GM21576 (cell line): ENCODE measurements around the gene LECT2.

Source experiments
- ATAC-seq: cut with Tn5 transposase; IDR thresholded peaks from one replicate; pipeline ENCODE4 v1.9.1; 2021; ENCODE audit warnings: mild to moderate bottlenecking, moderate library complexity; ENCODE audit not compliant: unreplicated experiment

The LECT2 gene

DNA sequence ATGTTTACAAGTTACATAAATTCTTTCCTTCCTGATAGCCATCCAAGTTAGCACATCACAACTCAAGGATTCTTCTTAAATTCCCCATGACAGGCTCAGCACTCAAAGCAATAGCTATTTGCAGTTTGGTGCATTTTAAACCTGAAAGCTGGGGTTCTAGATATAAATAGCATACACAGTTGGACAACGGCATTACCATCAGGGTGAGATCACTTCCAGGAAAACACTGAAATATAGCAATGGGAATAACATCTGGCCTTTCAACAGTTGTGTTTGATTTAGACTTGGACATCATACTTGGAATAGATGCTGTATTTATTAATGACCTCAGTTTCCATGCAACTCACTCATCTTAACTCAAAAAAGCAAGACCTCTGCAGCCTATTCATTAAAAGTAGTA lies 24.7 kb upstream of the LECT2 start:
- no peak for ATAC-seq

DNA sequence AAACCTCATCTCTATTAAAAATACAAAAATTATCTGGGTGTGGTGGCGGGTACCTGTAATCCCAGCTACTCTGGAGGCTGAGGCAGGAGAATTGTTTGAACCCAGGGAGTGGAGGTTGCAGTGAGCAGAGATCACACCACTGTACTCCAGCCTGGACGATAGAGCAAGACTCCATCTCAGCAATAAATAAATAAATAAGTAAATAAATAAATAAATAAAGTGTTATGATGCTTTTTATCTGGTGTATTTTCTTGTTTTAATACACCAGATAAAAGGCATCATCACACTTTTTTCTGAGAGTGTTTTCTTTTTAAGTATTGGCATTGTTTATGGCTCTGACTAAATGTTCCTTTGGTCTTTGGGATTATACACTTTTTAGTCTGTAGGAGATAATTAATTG lies 24.2 kb upstream of the LECT2 start:
- ATAC-seq = no peak

DNA sequence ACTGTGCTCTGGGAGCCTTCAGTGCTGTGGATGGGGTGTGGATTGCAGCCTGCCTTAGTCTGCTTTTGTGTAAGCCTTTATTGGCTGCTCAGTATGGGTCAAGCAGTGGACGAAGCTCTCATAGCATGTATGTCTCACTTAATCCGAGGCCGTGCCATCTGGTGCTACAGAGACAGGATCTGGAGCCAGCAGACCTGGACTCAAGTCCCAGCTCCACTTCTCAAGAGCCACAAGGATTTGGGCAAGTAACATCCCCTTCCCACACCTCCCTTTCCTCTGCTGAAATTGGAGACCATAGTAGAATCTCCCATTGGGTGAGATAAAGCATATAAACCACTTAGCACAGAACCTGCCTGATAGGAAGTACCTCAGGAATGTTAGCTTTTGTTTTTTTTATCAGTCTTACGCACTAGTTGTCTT lies 23.4 kb upstream of the LECT2 start:
- ATAC-seq = no peak

DNA sequence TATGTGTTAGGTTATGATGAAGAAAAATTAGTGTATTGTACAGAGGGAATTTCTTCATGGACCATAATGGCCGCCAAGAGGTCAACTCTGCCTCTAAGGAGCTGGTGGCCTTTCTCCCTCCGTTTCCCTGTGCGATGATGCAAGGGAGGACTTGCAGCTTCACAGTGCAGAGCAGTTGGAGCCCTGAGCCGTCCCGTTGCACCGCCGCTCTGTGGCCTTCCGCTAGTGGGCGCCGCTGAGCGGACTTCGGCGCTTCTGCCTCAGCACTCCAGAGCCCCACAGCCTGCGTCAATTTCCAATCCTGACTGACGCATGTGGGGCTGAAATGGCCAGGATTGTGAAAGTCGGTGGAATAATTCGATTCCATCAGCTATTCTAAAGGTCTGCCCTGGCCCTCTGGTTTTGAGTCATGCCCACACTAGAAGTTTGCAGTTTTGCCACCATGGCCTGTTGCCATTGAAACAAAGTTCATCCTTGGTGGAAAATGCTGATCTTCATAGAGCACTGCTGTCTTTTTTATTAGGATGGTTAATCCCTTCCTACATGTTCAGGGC lies 22.7 kb upstream of the LECT2 start:
- ATAC-seq = peak; percentile 80

DNA sequence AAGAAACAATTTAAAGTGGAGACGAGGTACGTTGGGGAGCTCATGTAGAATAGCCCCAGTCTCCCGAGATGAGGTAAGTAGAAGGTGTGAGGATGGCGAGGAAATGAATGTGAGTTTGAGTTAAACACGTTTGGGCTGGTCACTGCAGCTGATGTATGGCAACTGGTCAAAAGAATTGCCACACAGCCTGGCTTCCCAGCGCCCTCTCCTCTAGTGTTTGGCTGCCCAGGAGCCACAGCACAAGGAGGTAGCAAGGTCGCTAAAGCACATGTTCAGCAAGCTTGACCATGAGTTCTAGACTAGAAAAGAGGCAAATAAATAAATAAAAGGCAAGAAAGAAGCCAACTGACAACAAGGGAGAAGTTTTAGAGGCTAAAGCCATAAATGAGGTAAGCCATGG lies 21.4 kb upstream of the LECT2 start:
- no peak for ATAC-seq

DNA sequence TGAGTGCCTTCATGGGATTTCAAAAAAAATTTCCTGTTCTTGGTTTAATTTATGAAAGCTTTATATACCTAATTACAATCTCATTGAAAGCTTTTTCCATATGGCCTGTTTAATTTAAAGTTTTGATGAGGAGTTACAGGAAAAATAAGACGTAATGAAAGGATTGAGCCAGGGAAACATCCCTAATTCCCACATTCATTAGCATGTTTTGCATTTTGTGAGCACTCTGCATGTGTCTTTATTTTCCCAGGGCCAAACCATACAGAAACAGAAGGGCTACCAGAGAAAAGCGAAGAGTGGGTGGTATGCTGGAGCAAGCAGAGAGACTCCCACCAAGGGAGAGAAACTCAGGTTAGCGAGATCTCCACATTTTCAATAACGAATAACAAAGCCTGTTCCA lies 20.3 kb upstream of the LECT2 start:
- ATAC-seq = no peak

DNA sequence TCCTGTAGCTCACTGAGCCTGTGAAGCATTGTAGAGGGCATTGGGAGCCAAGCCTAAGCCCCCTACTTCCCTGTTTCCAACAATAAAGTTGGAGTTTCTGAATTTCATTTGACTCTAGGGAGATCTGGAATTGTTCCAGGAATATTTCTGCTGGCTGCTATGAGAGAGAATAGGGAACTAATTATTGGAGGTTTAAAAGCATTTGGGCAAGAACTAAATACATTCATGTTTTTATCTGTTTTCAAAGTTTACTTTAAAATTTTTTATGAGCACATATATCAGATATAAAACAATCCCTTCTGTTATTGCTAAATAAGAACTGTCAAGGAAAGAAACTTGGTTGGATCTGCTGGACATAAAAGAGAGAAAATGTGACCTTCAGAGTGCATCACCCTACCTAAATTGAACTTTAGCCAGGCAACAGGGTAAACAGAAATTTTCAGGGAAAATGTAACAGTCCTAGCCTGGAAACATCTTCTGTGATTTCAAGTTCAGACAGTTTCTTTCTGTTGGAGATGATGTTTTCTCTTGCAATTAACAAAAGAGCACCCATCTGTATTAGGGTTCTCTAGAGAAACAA lies 19.3 kb upstream of the LECT2 start:
- no peak for ATAC-seq

DNA sequence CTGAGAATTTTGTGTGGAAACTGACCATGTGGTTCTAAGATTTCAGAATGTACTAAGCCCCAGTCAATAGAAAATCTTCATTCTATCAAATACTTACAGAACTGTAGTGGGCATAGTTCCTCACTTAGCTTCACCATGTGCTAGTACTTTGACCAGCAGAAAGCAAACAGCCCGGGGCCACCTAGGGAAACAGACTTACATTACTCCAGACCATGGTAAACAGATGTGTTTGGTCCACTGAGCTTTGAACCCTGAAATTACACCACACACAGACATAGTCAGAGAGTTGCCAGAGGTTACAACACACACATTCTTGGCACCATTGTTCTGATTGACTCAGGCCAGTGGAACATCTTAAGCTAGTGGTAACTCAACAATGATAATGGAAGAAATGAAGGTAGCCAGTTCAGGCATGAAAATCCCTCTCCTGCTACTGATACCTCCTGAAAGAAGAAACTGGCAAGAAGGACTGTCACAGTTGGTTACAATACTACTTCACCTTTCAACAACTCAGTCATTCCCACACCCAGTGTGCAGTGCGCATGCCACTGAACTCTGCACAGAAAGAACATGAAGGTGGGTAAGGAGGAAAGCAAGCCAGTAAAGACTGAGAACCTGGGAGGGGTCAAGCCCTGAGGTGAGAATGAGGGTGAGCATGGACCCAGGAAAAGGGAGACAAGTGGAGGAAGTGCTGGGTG lies 18.7 kb upstream of the LECT2 start:
- no peak for ATAC-seq

DNA sequence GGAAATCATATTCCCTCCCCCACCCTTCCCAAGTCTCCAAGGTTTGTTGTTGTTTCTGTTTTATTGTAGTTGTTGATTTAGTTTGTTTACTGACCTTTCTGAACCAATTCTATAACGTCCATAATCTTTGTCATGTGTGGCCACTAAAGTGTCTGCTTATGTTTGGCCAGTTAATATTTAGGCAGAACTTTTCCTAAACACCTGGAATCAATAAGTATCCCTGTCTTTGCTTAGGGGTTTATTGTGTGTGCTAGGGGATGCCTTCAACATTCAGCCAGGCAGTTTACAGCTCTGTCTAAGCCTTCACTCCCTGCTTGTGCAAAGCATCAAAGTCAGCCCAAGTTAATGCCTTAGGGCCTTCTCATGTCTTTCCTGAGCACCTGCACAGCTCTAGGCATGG lies 16.9 kb upstream of the LECT2 start:
- ATAC-seq = no peak

DNA sequence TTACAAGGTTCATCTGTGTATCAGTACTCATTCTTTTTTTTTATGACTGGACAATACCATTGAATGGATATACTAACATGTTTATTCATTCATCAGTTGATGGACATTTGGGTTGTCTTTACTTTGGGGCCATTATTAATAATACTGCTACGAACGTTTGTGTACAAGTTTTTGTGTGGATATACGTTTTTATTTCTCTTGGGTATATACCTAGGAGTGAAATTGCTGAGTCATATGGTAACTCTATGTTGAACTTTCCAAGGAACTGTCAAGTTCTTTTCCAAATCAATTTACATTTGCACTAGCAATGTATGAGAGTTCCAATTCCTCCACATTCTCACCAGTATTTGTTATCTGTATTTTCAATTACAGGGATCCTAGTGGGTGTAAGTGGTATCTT lies 12.0 kb upstream of the LECT2 start:
- no peak for ATAC-seq

DNA sequence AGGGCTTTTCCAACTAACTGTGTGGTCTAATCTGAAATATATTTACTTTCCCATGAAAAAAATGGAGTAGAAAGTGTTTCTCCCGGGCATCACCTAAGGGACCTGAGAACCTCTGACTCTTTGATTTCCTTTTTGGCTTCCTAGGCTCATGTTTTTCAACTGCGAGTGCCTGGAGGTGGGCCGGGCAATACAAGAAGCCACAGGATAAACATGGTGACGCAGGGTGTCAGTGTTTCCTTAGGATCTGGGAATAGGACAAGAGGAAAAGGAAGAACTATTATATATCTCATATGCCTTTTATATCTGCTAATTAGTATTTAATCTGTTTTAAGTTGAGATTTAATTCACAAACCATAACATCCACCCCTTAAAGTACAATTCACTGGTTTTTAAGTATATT lies 11.4 kb upstream of the LECT2 start:
- ATAC-seq = no peak

DNA sequence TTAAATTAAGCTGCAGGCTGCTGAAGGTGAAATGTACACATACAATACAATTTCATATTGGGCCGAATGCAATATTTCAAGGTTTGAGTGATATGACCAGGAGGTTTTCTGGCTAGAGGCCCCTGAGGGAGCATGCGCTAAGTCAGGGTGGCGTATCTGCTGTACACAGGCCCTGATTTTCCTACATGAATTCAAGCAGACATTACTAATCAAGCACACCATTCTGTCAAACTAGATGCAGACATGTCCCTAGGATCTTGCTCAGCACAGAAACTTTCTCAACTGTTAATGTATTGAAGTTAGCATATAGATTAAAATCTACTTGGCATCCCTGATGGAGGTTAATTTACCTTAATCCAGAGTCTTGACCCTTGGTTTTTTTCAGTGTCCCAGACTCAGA lies 10.7 kb upstream of the LECT2 start:
- no peak for ATAC-seq

DNA sequence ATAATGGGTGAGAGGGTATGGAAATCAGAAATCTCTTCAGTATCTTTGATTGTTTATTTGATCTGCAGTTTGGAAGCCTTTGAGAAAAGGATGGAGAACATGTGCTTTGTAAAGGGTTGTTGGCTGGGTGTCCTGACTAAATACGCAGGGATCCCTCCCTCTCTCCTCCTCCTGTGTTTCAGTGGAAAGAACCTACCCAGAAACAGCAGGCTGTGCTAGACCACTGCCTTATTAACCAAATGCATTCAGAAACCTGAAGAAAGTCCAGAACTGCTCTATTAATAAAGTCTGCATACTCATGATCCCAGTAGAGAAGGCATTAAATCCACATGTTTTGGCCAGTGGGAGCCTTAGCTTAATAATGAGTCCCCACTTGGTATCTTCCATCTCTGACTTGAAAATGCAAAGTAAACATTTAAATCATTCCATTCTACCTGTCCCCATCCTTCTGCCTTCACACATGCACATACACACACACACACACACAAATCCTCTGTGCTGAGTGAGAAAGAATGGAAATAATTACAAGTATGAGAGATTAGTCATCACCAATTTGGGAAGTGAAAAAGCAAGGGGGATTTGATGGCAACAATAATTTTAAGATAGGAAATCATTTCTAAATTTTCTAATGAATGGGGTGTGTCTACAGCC lies 10.0 kb upstream of the LECT2 start:
- no peak for ATAC-seq

DNA sequence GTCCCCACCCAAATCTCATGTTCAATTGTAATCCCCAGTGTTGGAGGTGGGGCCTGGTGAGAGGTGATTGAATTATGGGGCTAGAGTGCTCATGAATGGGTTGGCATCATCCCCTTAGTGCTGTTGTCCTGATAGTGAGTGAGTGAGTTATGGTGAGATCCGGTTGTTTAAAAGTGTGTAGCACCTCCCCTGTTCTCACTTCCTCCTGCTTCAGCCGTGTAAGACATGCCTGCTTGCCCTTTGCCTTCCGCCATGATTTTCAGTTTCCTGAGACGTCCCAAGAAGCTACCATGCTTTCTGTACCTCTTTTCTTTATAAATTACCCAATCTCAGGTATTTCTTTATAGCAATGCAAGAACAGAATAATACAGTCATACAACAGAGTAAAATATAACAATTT lies 742 bp upstream of the LECT2 start:
- no peak for ATAC-seq

DNA sequence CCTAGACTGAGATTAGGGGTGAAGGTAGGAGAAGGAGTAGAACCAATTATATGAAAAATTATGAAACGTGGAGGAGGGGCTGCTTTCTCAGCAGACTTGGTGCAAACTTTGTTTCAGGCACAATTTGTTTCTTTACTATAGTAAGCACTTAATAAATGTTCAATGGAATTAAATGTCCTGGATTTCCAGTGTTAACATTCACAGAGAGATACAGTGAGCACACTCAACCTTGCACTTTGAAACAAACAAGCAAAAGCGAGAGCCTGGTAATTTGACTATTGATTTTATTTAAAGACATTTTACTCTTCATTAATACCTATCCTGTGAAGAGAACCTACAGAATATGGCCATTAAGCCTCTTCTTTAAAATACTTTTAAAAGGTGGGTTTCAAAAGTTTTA lies 933 bp downstream of the LECT2 start:
- ATAC-seq = no peak

DNA sequence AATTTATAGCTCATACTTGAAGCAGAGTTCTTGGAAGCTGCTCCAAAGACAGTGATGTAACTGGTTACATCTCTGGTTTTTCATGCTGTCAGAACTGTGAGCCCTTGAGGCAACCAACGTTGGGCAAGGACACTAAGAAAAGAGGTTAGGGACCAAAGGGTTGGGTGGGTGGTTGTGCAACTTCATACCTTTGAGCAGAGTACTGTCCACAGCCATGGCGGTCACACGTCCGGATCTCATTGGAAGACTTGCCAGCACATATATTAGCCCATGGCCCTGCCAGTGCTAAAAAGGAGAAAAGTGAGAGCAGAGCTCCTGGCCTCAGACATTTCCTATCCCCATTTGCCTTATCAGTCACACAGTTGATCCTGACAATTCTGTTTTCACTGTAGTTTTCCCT lies 2.1 kb downstream of the LECT2 start:
- no peak for ATAC-seq

DNA sequence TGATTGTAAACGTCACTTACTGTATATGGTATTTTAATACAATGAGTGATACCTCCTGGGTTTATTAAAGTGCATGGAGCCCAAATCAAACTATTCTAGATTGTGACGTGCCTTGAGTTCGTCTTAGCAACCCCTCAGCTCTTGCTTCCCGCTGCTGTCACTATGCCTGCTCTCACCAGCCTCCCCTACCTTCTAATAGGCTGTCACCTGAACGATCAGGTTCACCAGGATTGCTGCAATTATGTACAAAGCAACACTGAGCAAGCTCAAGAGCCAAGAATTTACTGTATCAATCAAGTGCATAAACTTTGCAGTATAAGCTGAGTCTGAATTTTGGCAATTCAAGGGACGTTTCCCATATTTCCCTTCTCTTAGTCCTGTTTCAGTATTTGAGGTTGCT lies 3.0 kb downstream of the LECT2 start:
- ATAC-seq = no peak

DNA sequence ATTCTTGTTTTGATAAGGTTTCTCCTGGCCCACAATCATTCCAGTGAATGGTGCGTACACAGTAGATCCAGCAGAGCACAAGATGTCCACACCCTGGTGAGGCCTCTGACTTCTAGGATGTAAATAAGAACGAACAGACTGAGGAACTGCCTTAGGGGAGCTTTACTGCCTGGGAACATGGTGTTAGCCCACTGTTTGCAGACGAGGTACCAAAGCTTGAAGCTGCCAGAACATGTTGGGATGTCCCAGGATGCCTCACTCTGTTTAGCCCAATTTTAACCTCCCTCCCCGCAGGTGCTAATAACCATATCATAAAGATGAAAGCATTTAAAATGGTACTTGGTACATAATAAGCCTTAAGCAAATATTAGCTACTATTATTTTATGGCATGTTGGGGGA lies 3.5 kb downstream of the LECT2 start:
- no peak for ATAC-seq

DNA sequence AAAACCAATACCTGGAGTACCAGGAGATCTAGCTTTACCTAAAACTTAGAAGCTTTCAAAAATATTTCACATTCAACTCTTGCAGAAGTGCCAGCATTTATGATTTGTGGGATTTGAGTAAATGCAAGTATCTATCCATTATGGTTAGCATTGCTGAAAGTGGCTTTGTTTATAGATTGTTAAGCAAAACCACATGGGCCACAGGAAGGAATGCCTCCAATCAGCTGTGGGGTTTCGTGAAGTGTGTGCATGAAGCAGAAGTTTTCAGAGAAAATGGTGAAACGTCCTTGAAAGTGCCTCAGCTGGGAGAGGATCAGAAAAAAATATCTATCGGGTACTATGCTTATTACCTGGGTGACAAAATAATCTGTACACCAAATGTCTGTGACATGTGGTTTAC lies 4.2 kb downstream of the LECT2 start:
- no peak for ATAC-seq

DNA sequence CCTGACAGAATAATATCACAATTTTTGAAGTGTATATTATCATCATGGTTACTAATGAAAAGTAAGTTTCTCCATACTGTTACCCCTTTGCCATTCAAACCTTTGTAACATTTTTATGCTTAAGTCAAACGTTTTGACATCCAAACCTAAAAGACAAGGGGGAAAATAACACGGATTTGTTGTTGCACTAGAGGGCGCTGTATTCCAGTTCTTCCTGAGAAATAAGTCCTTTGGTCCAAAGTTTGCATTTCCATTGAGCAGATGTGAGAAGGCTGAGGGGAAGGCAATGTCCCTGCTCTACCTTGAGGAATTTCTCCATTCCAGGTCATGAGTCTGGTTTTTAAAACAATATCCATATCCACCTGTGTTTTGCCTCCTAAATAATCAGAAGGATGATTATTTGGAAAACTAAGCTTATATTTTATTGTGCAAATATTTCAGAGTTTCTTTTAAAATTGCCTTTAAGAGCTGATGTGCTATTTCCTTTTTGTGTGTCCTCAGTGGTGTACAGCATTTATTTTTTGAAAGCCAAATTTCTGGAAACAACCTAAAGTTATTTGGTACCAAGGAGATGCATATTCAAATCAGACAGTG lies 9.7 kb downstream of the LECT2 start:
- no peak for ATAC-seq

DNA sequence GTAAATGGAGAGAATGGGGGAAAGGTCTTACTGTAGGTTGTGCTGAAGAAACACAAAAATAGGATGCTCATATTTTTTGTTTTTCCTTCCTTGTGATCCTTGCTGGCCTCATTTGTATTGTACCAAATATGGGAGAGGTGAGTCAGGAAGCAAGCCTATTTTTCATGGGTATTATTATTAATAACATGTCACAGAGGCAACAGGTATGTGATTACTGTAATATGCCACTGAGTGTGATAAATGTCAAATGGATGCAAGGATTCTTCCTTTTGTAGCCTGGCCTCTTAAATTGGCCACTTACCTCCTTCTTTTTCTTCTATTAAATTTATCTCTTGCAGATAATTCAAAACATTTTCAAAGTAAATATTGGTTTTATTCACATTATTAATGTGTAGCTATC lies 10.2 kb downstream of the LECT2 start:
- no peak for ATAC-seq

DNA sequence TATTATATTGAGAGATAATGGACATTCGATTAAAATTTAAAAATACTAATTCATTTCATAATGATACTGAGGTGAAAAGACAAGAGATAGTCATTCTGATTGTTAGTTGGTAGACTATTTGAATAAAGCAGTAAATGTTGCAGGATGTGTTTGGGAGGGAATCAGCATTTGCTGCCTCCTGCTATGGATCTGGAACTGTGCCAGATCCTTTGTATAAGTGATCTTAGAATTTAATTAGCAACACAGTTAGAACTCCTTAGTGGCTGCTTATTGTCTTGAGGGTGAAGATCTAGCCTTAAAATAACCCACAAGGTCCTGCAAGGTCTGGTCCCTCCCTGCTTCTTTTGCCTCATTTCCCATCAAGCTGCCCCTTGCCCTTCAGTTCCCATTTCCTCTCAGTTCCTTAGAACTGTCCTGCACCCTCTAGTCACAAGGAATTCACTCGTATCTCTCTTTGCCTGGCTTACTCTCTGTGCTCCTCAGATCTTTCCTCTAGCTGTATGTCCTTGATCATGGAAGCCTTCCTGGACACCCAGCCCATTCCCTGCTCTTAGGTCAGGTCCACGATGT lies 12.5 kb downstream of the LECT2 start:
- ATAC-seq = no peak
